Astrocyte (in vitro differentiated cells and primary cell): ENCODE data around the gene ITFG2.

Experiments used
- EZH2 ChIP-seq: IDR thresholded peaks from 2 replicates; pipeline ENCODE4 v1.6.1; 2012; ENCODE audit warnings: mild to moderate bottlenecking, low read length, inconsistent platforms; ENCODE audit not compliant: insufficient read depth
- TF ChIP-seq, protein P1 (sequence below): IDR thresholded peaks from 2 replicates; pipeline ENCODE4 v1.5.1; 2011; ENCODE audit warnings: low read depth, mild to moderate bottlenecking, inconsistent platforms, low read length, moderate library complexity; ENCODE audit not compliant: insufficient read depth

DNA sequence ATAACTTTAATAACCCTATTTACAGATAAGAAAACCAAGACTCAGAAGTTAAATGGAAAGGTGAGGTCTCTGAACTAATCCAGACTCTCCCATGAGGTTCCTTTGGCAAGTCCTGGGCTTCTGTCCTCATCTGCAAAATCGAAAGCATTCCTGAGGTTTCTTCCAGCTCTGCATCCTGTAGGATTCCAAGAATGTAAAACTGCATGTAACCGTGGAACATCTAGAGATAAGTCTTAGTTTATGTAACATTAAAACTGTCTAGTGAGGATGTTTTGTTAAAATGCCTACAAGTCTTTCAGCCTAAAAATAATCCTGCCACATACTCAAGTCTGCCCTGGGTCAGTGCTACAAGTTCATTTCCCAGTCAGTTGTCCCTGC is 7.3 kb upstream of the ITFG2 start:
- TF ChIP-seq, protein P1, sequence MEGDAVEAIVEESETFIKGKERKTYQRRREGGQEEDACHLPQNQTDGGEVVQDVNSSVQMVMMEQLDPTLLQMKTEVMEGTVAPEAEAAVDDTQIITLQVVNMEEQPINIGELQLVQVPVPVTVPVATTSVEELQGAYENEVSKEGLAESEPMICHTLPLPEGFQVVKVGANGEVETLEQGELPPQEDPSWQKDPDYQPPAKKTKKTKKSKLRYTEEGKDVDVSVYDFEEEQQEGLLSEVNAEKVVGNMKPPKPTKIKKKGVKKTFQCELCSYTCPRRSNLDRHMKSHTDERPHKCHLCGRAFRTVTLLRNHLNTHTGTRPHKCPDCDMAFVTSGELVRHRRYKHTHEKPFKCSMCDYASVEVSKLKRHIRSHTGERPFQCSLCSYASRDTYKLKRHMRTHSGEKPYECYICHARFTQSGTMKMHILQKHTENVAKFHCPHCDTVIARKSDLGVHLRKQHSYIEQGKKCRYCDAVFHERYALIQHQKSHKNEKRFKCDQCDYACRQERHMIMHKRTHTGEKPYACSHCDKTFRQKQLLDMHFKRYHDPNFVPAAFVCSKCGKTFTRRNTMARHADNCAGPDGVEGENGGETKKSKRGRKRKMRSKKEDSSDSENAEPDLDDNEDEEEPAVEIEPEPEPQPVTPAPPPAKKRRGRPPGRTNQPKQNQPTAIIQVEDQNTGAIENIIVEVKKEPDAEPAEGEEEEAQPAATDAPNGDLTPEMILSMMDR, result no peak
- no peak for TF ChIP-seq EZH2
